GM18861 (cell line): ENCODE measurements around the gene DCP1B.

ENCODE experiments used
- ATAC-seq: cut with Tn5 transposase; IDR thresholded peaks from one replicate; pipeline ENCODE4 v1.9.1; 2021; ENCODE audit not compliant: unreplicated experiment

Gene DCP1B

GRCh38 chr12:2004113-2004929, at the start of gene DCP1B:
TSS of gene DCP1B (minus strand) at chr12:2004457. CDS start at chr12:2004431, 26 bp downstream.
- peak; percentile 90 for ATAC-seq

DNA sequence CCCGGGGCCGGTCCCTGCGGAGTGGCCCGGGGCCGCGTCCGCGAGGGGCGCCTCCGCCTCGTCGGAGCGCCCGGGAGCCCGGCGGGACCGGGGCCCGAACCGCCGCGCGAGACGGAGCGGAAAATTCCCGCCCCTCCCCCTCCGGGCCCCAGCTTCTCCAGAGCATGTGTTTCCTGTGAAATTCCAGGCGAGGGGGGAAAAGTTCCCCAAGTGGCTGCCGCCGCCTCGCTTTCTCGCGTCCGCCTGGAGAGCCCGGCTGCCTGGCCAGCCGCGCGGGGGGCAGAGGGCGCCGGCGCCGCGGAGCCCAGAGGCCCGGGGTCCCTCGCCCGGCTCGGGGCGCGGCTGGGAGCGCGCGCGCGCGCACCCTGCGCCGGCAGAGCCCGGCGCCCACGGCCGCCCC, 49.4 kb upstream of the DCP1B start:
- ATAC-seq, result no peak

- no peak for ATAC-seq
These were observed 48.8 kb upstream of the DCP1B start, which contains the start of gene CACNA1C for GRCh38 chr12:2052826-2053678. TSS of gene CACNA1C (plus strand) at chr12:2052987. CDS start at chr12:2053563, 576 bp downstream.

DNA sequence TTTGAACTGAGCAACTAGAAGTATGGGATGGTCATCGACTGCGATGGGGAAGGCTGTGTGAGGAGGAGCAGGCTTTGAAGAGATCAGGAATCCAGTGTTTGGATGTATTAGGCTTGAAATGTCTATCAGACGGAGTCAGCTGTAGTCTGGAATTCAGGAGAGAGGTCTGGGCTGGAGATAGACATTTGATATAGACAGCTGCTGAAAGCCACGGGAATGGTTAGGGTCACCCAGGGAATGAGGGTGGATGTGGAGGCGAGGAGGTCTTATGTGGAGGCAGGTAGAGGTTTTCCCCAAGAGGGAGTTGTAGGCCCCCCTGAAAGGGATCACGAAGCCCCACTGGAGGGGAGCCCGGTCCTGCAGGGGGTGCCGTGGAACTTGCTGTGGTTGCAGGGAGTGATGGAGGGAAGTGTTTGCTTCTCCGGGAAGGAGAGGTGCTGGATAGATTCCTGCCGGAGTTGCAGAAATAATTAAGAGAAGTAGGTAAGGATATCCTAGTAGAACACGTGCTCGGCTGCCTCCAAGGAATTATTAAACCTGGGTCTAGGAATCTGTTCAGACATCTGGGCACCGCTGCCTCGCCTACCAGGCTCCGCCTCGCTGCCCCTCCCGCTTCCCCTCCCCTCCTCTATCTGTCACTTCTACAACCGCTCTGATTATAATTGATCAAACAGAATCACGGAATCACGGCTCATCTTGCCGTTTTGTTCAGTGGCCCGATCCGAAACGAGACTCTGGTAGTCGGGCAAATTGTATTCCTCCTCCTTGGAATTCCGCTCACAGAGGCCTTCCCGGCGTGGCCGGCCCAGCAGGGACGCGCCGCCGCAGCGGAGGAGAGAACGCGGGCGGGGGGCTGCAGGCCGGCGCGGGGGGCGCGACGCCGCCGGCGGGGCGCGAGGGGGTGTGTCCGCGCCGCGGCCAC, 47.7 kb upstream of the DCP1B start:
- no peak for ATAC-seq

DNA sequence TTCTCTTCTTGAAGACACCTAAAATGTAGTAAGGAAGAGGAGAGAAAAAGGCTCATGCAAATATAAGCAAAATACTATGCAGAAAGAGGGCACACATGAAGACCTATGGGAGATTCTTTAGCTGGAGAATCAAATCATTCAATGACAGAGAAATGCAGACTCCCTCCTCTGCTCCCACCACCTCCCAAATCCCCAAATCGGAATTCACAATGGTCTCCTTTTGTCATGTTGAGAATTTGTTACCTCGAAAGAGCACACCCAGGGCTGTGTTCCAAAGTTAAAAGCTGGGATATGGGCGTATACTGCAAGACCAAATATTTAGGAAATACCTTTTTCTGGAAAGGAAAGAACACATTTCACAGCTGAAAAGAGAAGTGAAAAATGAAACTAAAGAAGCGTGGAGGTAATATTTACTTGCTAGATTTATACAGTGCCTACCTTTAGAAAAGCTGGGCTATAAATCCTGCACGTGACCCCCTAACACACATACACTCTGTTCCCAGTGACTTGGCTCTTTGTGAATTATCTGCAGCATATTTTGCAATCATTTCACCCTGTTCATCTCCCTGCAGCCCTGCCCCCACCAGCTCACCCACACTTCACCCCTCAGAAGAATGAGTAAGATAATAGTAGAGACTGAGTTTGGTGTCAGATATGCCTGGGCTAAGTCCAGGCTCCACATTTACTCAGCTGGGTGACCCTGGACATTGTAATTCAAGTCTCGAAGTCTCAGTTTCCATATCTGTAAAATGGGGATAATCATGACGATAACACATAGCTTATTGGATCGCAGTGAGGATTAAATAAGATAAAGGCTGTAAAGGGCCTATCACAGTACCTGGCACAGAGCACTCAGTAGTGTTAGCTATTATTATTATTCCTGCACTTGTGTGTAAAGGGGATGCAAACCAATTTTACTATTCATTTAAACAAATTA, 45.6 kb upstream of the DCP1B start:
- ATAC-seq, result no peak

- ATAC-seq, result no peak
These were observed 43.5 kb upstream of the DCP1B start for GRCh38 chr12:2047752-2048151.

DNA sequence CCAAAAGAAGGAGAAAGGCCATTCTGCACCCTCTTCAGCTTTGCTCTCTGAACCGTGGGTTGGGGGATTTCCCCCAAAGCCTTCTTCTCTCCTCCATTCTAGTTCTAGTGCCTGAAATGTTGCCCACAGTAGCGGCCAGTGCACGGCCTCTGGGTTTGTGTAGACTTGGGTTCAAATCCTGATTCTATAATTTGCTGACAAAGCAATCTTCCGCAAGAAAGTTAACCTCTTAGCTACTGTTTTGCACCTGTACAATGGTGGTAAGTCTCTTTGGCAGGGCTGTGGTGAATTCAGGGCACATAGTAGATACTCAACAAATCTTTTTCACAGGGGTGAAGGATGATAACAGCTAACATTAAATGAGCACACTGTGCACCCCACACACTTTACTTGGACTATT, 42.7 kb upstream of the DCP1B start:
- ATAC-seq, result no peak

GRCh38 chr12:2044165-2044564, 39.9 kb upstream of the DCP1B start:
- ATAC-seq, result no peak

DNA sequence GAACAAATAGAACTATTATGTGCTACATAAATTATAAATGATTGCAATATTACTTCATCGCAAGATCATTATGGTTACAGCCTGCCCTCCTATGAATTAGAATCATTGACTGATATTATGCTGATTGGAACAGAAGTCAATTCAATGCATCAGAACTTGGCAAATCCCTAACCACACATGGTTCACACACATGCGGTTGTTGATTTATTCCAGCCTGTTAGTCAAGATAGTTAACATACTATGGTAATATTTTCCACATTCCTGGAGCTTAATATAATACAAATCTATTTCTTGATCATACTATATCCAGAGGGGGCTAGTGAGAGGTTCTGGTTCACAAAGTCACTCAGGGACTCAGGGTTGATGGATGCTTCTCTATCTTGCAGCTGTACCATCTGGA, 38.8 kb upstream of the DCP1B start:
- ATAC-seq, result no peak

GRCh38 chr12:2039034-2039433, 34.8 kb upstream of the DCP1B start:
- ATAC-seq, result no peak

DNA sequence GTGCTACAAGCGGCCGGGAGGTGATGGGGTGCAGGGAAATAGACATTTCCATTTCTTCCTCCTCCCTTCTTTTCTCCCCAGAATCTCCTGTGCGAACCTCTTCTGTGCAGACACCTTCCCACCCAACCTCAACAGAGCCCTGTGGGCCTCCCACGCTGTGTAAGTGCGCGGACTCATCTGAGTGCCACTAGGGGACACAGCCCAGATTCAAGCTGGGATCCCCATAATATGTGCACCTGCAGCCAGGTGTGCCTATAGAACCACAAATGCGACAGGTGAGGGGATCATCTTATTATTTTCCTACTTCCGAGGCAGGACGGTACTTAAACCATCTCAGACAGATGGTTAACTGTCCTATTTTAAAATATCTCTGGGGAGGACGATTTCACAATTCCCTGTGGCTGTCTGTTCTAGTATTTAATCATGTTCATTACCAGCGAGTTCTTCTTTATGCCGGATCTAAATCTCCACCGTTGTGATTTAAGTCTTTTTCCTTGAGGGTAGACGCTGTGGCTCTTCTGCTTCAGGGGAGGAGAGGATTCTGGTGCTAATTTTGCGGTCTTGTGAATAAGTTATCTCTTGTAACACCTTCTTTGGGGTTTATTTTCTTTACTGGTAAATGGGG, 31.3 kb upstream of the DCP1B start:
- ATAC-seq, result no peak

- peak; percentile 75 for ATAC-seq
These were observed 30.6 kb upstream of the DCP1B start for GRCh38 chr12:2034633-2035430.

DNA sequence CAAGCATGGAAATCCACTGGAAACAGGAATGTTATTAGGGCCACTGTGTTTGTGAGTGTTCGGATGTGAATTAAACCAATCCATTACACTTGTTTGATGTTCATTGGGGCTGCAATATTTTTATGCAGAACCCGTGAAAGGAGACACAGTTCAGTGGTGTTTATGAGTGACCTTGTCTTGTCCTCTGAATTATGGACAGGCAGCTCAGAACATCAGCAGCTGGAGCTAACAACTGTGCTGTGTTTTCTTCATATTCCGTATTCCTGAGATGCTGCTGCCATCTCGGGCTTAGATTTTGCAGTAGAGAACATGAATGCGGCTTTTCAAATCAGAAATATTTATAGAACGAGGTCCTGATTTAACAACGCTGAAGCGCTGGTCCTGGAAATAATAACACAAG, 28.2 kb upstream of the DCP1B start:
- ATAC-seq, result no peak

- ATAC-seq, result no peak
These were observed 25.6 kb upstream of the DCP1B start for GRCh38 chr12:2029851-2030250.

DNA sequence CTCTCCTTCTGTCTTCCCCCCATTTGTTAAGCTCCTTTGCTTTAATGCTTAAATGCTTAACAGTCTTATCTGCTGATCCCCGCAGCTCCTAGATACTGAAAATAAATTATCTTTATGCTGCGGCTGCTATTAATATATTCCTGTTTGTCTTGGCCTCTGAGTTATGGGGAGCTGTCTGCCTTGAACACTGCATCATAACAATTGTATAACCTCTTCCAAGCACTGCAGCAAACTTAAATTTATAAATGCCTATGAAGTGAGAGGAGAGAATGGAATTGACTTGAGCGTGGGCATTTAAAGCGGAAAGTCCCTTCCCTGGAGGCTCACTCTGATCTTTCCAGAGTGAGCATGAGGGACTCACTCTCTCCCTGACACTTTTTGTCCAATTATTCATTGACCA, 23.1 kb upstream of the DCP1B start:
- no peak for ATAC-seq

GRCh38 chr12:2023365-2023764, 19.1 kb upstream of the DCP1B start:
- no peak for ATAC-seq

GRCh38 chr12:2020511-2020910, 16.3 kb upstream of the DCP1B start:
- no peak for ATAC-seq

DNA sequence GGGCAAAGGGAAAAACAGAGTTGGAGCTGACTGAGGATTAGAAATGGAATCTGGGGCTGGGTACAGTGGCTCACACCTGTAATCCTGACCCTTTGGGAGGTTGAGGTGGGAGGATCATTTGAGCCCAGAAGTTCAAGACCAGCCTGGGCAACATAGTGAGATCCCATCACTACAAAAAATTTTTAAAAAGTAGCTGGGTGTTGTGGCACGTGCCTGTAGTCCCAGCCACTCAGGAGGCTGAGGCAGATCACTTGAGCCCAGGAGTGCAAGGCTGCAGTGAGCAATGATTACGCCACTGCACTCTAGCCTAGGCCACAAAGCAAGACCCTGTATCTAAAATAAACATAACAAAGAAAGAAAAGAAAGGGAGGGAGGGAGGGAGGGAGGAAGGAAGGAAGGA, 14.9 kb upstream of the DCP1B start:
- no peak for ATAC-seq

DNA sequence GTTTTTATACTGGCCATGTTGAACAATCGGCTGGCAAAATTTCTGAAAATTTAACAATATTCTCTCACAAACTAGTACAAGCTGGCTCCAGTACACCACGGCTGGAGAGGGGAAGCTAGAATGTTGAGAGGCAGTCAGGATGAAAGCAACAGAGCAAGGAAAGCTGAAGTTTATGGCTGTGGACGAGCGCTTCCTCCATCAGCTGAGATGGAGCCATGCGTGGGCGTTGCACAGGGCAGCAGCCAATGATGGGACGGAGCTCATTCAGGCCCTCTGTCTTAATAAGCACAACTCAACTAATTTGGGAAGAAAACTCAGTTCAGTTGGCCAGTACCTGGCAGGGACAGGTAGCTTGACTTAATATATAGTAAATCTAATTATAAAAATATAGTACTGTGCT, 14.1 kb upstream of the DCP1B start:
- no peak for ATAC-seq
